BLaER1 (cell line): ENCODE data around the gene DNTT.

Experiments
- H3K27ac ChIP-seq: shearing (Covaris generic); formaldehyde crosslinking; 2 replicates; pipeline ENCODE4 v1.8.1; 2022
- H3K27me3 ChIP-seq: shearing (Covaris generic); formaldehyde crosslinking; 2 replicates; pipeline ENCODE4 v1.8.1; 2022
- H3K36me3 ChIP-seq: shearing (Covaris generic); formaldehyde crosslinking; 2 replicates; pipeline ENCODE4 v1.8.1; 2022
- H3K4me1 ChIP-seq: shearing (Covaris generic); formaldehyde crosslinking; 2 replicates; pipeline ENCODE4 v1.8.1; 2022
- H3K4me2 ChIP-seq: shearing (Covaris generic); formaldehyde crosslinking; 2 replicates; pipeline ENCODE4 v1.8.1; 2022
- H3K4me3 ChIP-seq: shearing (Covaris generic); formaldehyde crosslinking; 2 replicates; pipeline ENCODE4 v1.8.1; 2022
- H3K9ac ChIP-seq: shearing (Covaris generic); formaldehyde crosslinking; 2 replicates; pipeline ENCODE4 v1.8.1; 2022
- H3K9me3 ChIP-seq: shearing (Covaris generic); formaldehyde crosslinking; 2 replicates; pipeline ENCODE4 v1.8.1; 2022
- H4K20me1 ChIP-seq: shearing (Covaris generic); formaldehyde crosslinking; 2 replicates; pipeline ENCODE4 v1.8.1; 2022
- Cebpa-rat ChIP-seq: shearing (Covaris generic); IDR thresholded peaks from 2 replicates; pipeline ENCODE4 v1.8.1; 2022

DNTT gene

GRCh38 chr10:96319754-96320474 is 15.7 kb downstream of the DNTT start:
- H3K27ac ChIP-seq, result no peak overlapping the region
- H3K9ac ChIP-seq, result no peak overlapping the region
- H3K4me2 ChIP-seq, result no peak overlapping the region
- peaks cover 100% of the 10 kb centered on the region for H4K20me1 ChIP-seq
- peaks cover 76% of the 10 kb centered on the region for H3K4me1 ChIP-seq
- H3K4me3 ChIP-seq, result no peak overlapping the region
- no peaks in the 10 kb centered on the region for H3K27me3 ChIP-seq
- no peak for TF ChIP-seq Cebpa-rat
- peaks cover 100% of the 10 kb centered on the region for H3K36me3 ChIP-seq
- no peaks in the 10 kb centered on the region for H3K9me3 ChIP-seq

DNA sequence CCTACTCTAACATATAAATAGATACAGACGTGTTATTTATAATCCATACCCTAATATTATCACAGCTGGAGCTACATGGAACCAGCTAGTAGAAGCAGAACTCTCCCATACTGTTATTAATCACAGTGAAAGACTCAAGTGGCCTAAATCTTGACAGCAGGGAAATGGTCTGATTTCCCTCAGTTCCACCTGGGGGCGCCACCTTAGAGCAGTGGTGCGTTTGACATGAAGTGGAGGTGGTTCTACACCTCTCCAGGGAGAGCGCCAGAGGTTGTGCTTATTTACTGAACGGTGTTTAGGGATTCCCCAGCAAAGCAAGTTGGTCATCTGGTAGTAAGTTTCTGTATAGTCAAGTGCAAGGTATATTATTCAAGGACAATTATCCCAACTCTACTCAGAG is 17.6 kb downstream of the DNTT start:
- Histone ChIP-seq H3K36me3 (peaks cover 100% of the 10 kb centered on the region), H3K27ac (no peak overlapping the region), H3K9ac (no peak overlapping the region), H3K27me3 (no peaks in the 10 kb centered on the region), H3K4me3 (no peak overlapping the region), H3K4me1 (peaks cover 59% of the 10 kb centered on the region), H3K4me2 (no peak overlapping the region), H4K20me1 (peaks cover 100% of the 10 kb centered on the region), H3K9me3 (no peaks in the 10 kb centered on the region)
- TF ChIP-seq Cebpa-rat, result no peak

DNA sequence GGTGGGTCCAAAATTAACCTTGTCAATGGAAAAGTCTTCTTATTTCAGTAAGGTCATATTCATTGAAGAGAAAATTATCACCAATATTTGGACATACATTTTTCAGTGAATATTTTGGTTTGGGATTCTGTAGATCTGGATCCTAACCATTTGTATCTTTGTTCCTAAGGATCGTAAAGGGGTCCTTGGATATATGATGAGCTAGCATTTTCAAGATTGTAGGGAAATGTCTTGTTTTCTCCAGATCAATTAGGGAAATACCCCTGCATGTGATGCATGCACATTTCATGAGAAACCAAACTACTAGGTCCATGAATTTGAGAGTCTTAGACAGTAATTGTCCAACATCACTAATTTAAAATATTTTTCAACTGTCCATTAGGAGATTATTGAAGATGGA is 18.0 kb downstream of the DNTT start:
- peaks cover 100% of the 10 kb centered on the region for H3K36me3 ChIP-seq
- no peaks in the 10 kb centered on the region for H3K9me3 ChIP-seq
- H3K27me3 ChIP-seq, result no peaks in the 10 kb centered on the region
- no peak overlapping the region for H3K27ac ChIP-seq
- no peak overlapping the region for H3K4me2 ChIP-seq
- peaks cover 60% of the 10 kb centered on the region for H3K4me1 ChIP-seq
- peaks cover 100% of the 10 kb centered on the region for H4K20me1 ChIP-seq
- no peak overlapping the region for H3K9ac ChIP-seq
- no peak overlapping the region for H3K4me3 ChIP-seq
- TF ChIP-seq Cebpa-rat, result no peak

DNA sequence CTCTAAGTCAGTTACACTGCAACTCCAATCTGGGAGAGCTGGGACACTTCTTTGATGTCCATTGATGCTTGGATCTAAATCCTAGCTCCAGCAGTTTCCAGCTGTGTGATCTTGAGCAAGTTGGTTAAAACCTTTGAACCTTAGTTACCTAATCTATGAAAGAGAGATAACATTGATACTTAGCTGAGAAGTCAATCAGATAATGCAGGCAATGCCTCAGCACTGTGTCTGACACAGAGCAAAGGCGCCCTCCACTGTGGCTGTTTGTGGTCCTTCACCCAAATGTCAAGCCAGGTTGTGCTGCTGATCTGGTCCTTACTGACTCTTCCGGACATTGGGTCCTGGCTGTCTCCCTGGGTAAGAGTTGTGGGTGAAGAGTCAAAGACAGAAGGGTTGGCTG is 20.2 kb downstream of the DNTT start:
- no peak for TF ChIP-seq Cebpa-rat
- Histone ChIP-seq H3K4me3 (no peak overlapping the region), H3K27ac (no peak overlapping the region), H3K4me2 (no peak overlapping the region), H3K4me1 (peaks cover 59% of the 10 kb centered on the region), H3K9ac (no peak overlapping the region), H4K20me1 (peaks cover 100% of the 10 kb centered on the region), H3K9me3 (no peaks in the 10 kb centered on the region), H3K36me3 (peaks cover 100% of the 10 kb centered on the region), H3K27me3 (no peaks in the 10 kb centered on the region)

- Histone ChIP-seq H3K9me3 (no peaks in the 10 kb centered on the region), H3K4me1 (peaks cover 46% of the 10 kb centered on the region), H4K20me1 (peaks cover 100% of the 10 kb centered on the region), H3K4me2 (no peak overlapping the region), H3K36me3 (peaks cover 100% of the 10 kb centered on the region), H3K27me3 (no peaks in the 10 kb centered on the region), H3K27ac (no peak overlapping the region), H3K4me3 (no peak overlapping the region), H3K9ac (no peak overlapping the region)
- no peak for TF ChIP-seq Cebpa-rat
Observed at GRCh38 chr10:96325719-96326373, 21.6 kb downstream of the DNTT start.

GRCh38 chr10:96327462-96327861 is 23.2 kb downstream of the DNTT start:
- no peak overlapping the region for H3K4me3 ChIP-seq
- peaks cover 100% of the 10 kb centered on the region for H3K36me3 ChIP-seq
- H3K4me1 ChIP-seq, result peaks cover 37% of the 10 kb centered on the region
- H3K9ac ChIP-seq, result no peak overlapping the region
- H3K27ac ChIP-seq, result no peak overlapping the region
- no peak for TF ChIP-seq Cebpa-rat
- H3K9me3 ChIP-seq, result no peaks in the 10 kb centered on the region
- H3K4me2 ChIP-seq, result no peak overlapping the region
- H4K20me1 ChIP-seq, result peaks cover 100% of the 10 kb centered on the region
- H3K27me3 ChIP-seq, result no peaks in the 10 kb centered on the region

- H4K20me1 ChIP-seq, result peaks cover 100% of the 10 kb centered on the region
- no peak overlapping the region for H3K9ac ChIP-seq
- H3K27me3 ChIP-seq, result no peaks in the 10 kb centered on the region
- TF ChIP-seq Cebpa-rat, result no peak
- H3K4me2 ChIP-seq, result no peak overlapping the region
- H3K4me3 ChIP-seq, result no peak overlapping the region
- no peak overlapping the region for H3K27ac ChIP-seq
- peaks cover 100% of the 10 kb centered on the region for H3K36me3 ChIP-seq
- peaks cover 17% of the 10 kb centered on the region for H3K4me1 ChIP-seq
- H3K9me3 ChIP-seq, result no peaks in the 10 kb centered on the region
Observed at GRCh38 chr10:96333101-96333500, 28.9 kb downstream of the DNTT start.

DNA sequence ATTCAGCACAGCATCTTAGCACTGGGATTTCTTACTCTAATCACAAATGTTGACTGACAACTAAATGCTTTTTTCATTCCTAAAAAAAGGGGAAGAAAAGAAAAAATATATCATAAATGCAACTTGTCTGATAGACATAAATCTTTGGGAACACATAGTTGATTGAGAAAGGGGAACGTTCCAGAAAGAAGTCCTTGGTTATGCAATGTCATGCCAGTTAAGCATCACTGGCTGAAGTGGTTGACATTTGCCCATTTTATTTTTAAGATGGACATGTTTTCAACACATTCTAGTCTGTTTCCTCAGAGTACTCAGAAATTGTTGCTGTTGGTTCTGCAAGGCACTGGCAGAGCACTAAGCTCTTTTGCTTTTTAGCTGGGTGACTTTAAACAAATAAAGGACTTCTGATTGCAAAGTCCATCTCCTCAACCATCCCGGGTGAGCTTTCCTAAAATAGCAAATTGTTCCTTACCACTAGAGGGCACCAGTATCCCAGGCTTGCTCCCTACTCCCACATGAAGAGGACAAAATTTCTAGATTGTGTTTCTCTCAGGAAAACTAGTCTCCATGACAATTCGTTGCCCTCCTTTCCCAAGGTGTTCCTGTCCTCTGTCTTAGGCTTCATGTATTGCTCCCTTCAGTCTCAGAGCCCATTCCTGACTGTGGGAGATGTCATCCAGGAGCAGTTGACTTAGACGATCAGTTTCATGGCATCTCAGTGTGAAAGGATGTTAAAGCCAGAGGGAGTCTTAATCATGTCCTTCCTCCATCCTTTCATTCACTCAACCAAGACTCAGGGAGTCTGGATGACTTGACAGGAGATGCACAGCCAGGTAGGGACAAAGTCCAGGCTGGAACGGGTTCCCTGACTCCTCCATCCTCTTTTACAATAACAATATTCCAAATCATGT is 30.6 kb downstream of the DNTT start:
- no peak overlapping the region for H3K27ac ChIP-seq
- H3K9ac ChIP-seq, result no peak overlapping the region
- TF ChIP-seq Cebpa-rat, result no peak
- H4K20me1 ChIP-seq, result peaks cover 100% of the 10 kb centered on the region
- H3K4me1 ChIP-seq, result peaks cover 14% of the 10 kb centered on the region; the same call in 1 of the 2 replicates
- H3K27me3 ChIP-seq, result no peaks in the 10 kb centered on the region
- H3K36me3 ChIP-seq, result peaks cover 100% of the 10 kb centered on the region
- H3K9me3 ChIP-seq, result no peaks in the 10 kb centered on the region
- no peak overlapping the region for H3K4me3 ChIP-seq
- no peak overlapping the region for H3K4me2 ChIP-seq

GRCh38 chr10:96337106-96337505 is 32.9 kb downstream of the DNTT start:
- Histone ChIP-seq H3K27ac (no peak overlapping the region), H3K9ac (no peak overlapping the region), H3K36me3 (peaks cover 95% of the 10 kb centered on the region), H3K4me2 (no peak overlapping the region), H4K20me1 (peaks cover 100% of the 10 kb centered on the region), H3K4me1 (peaks cover 14% of the 10 kb centered on the region; the same call in 1 of the 2 replicates), H3K27me3 (no peaks in the 10 kb centered on the region), H3K4me3 (no peak overlapping the region), H3K9me3 (no peaks in the 10 kb centered on the region; the same call in 1 of the 2 replicates)
- TF ChIP-seq Cebpa-rat, result no peak
